Right lobe of liver (tissue), 4 donors: Measurements from ENCODE around the gene KANSL1.

ENCODE experiments used
- POLR2A ChIP-seq: fragments of 450-650 bp; IDR thresholded peaks from one replicate; pipeline ENCODE4 v1.6.1; 2017; ENCODE audit warnings: antibody characterized with exemption, mild to moderate bottlenecking
- TF ChIP-seq, protein P1 (sequence below), 4 donors: fragments of 200-600 bp in 3 of 4; fragments of 450-650 bp in 1 of 4; IDR thresholded peaks; one replicate each; pipeline versions ENCODE4 v1.5.1 to v1.8.0; 2016 to 2022; ENCODE audit warnings: antibody characterized with exemption in 4 of 4, mild to moderate bottlenecking in 2 of 4
- donor health status: DM: no; HTN: no; CAD: no.
- donor health status: DM: no; HTN: no; CAD: no.
- donor health status: DM: no; HTN: yes; CAD: no.

DNA sequence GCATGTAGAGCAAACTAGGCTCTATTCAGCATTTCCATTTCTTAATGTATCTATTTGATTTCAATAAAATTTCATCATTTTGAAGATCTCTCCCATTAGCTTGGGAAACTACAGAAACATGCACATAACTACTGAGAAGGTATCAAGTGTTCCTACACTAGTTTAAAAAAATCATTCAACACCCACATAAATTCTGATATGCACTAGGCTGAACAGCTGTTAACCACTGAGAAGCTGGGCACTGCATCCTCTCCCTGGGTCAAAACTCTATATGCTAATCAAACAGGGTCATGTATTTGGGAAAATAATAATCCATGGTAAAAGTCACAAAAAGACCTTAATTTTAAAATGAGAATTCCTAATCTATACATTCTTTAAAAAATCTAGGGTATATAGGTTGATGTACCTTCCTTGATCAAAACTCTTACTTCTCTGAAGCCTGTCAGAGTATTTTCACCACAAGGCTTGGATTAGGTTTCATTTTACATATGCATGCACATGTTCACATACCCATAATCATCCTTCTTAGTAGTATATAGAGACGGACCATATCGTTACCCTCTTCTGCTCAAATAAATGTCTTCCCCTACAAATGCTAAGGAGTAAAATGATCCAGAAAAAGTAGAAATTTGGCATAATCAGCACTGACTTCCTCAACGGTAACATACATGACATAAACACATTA lies 57.2 kb downstream of the KANSL1 start:
- TF ChIP-seq, protein P1, sequence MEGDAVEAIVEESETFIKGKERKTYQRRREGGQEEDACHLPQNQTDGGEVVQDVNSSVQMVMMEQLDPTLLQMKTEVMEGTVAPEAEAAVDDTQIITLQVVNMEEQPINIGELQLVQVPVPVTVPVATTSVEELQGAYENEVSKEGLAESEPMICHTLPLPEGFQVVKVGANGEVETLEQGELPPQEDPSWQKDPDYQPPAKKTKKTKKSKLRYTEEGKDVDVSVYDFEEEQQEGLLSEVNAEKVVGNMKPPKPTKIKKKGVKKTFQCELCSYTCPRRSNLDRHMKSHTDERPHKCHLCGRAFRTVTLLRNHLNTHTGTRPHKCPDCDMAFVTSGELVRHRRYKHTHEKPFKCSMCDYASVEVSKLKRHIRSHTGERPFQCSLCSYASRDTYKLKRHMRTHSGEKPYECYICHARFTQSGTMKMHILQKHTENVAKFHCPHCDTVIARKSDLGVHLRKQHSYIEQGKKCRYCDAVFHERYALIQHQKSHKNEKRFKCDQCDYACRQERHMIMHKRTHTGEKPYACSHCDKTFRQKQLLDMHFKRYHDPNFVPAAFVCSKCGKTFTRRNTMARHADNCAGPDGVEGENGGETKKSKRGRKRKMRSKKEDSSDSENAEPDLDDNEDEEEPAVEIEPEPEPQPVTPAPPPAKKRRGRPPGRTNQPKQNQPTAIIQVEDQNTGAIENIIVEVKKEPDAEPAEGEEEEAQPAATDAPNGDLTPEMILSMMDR (IDR thresholded peaks at IDR 0.05) = no peak
- TF ChIP-seq POLR2A = no peak
